HG02798 (cell line): Measurements from ENCODE around the gene LPAR2.

ENCODE experiments used
- ATAC-seq: cut with Tn5 transposase; IDR thresholded peaks from one replicate; pipeline ENCODE4 v1.9.1; 2021; ENCODE audit warnings: mild to moderate bottlenecking; ENCODE audit not compliant: unreplicated experiment, poor library complexity

LPAR2 gene

DNA sequence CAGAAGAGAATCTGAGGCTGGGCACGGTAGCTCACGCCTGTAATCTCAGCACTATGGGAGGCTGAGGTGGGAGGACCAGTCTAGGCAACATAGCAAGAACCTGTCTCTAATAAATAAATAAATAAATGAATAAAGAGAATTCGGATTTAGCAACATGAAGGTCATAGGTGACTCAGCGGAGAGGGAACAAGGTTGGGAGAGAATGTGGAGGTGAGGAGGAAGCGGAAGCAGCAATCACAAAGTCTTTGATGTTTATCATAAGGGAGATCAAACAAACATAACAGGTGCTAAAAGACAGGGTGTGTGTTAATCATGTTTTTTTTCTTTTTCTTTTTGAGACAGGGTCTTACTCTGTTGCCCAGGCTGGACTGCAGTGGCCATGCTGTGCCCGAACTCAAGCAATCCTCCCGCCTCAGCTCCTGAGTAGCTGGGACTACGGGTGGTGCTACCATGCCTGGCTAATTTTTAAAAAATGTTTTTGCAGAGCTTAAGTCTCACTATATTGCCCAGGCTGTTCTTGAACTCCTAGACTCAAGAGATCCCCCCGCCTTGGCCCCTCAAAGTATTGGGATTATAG, 25.8 kb downstream of the LPAR2 start:
- no peak for ATAC-seq

DNA sequence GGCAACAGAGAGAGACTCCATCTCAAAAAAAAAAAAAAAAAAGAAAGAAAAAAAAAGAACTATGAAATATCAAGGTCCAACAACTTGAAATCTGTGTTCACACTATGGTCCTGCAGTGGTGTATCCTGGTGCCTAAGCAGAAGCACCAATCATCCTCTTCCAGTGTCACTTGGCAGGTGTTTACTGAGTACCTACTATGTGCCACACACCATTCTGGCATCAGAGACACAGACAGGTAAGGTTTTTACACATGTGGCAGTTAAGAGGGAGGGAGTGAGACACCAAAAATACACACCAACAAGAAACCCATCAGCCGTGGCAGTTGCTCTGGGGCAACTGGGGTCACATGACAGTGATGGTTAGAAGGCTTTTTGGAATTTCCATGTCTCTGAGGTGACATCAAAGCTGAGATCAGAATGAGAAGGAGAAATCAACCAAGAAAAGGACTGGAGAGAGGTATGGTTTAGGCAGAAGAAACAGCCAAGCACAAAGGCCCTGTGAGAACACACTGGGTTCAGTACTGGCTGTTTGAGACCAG, 27.2 kb downstream of the LPAR2 start:
- ATAC-seq, result no peak

DNA sequence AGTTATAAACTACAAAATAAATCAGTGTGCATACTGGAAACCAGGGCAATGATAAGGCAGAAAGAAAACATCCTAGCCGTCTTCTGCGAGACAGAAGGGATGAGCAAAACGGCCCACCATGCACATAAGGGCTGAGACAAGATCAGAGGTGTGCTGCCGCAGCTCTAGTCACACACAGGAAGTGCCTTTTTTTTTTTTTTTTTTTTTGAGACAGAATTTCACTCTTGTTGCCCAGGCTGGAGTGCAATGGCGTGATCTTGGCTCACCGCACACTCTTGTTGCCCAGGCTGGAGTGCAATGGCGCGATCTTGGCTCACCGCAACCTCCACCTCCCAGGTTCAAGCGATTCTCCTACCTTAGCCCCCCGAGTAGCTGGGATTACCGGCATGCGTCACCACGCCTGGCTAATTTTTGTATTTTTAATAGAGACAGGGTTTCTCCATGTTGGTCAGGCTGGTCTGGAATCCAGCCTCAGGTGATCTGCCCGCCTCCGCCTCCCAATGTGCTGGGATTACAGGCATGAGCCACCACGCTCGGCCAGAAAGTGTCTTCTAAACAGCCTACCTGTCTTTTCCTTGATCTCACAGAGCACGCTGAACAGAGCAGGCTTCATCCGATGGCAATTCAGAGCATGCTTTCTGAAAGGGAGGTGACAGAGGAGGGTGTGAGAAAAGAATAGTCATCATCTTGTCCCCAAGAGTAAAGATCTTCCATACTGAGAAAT, 29.1 kb downstream of the LPAR2 start:
- ATAC-seq, result peak; percentile 40

DNA sequence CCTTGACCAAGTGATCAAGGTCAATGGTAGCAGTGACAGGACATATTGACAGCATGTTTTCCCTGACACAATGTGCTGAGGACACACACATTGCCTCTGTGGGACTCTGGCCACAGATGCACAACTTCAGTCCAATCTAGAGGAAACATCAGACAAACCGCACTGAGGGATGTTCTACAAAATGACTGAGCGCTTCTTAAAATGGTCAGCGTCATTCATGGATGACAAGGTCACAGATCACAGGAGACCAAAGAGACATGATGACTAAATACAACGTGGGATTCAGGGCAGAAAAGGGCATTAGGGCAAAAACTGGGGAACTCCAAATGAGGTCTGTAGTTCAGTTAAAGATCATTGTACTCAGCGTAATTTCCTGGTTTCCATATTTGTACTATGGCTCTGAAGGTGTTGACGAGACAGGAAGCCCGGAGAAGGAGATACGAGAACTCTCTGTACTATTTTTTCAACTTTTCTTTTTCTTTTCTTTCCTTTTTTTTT, 30.2 kb downstream of the LPAR2 start:
- ATAC-seq, result peak; percentile 58

DNA sequence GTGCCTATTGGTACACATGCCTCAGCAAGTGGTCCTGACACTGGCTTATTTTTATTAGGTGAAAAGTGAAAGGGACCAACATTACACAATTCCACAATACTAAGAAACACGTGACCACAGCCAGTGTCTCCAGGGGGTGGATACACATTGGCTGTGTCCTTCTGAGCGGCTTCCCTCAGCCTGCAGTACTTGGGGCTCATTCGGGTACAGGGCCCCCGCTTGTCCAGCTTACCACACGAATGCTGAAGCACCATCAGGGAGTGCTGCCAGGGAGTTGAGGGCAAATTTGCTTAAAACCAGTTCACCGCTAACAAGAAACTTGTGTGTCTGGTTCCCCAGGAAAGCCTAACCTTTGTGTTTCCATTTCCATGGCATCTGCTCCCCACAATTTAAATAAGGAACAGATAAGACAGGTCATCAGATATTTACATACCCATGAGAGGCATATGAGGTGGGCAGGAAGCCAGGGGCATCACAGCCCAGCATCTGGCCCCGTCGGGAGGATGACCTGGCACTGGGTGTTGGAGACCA, 32.8 kb downstream of the LPAR2 start:
- no peak for ATAC-seq

DNA sequence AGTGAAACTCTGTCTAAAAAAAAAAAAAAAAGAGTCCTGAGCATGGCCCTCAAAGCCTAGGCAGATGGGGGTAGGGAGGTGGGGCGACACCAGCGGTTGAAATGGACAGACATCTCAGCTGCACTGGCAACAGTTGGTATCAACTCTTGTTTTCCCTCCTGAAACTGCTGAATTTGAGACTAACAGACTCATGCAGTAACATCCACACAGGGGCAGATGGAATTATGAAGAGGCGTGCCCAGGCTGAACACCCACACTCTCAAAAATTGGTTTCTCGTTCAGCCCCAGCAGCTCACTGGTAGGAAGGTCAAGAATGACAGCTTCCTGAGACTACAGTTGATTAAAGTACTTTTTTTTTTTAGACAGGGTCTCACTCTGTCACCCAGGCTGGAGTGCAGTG, 33.6 kb downstream of the LPAR2 start:
- ATAC-seq, result no peak

DNA sequence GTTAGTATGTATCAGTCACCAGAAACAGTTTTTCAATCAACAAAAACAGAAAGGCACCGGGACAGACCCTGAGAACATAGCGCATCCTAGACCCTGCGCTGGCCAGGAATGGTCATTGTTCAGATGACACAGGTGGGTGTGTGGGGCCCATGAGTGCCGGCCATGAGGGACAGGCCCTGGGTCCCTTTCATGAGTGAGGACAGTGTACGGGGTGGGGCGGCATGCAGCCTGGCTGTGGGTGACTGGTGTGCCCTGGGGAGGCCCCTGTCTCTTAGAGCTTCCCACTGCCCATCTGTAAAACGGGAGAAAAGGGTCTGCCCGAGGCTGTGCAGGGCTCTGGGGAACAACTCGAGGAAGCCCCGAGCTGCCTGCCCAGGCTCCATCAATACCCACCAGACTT, 35.3 kb downstream of the LPAR2 start:
- ATAC-seq, result no peak

DNA sequence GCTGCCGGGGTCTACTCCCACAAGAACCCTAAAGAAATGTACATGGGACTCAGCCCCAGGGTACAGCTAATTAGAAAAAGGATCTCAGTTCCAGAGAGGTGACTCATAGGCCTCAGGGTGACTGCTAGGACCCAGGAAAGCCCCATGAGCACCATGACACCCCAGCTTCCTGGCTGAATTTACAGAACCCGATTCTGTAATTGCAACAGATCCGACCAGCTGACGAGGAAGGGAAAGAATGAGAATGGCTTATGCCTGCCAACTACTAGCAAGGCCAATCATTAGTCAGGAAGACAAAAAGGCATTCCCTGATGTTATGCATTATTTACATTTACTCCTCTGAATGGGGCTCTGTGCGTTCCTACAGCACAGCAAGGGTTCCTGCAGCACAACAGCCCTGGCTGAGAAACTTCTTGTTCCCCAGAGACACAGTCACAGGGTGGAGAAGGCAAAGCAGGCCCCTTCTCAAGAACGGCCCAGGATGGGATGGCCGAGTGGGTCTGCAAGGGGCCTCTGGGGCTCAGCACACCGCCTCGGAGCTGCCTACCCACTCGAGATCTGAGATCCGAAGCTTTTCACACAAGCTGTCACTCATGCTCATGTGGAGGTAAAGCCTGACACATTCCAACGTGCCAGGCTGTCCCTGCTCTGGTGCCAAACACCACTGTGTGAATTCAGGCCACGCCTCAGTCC, 36.7 kb downstream of the LPAR2 start:
- ATAC-seq, result peak; percentile 68

DNA sequence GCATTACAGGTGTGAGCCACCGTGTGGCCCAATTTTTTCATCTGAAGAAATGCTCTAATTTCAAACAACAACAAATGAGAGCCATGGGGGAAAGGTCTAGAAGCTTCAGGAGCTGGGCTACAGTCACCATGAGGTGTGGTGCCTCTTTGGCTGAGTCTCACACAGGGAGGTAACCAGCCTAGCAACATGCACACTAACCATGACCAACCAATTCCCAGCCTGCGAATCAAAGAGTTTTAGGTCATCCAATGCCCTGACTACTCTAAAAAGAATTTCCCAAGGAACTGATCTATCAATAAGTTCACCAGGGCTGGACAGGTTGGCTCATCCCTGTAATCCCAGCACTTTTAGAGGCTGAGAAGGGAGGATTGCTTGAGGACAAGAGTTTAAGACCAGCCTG, 39.5 kb downstream of the LPAR2 start:
- no peak for ATAC-seq

DNA sequence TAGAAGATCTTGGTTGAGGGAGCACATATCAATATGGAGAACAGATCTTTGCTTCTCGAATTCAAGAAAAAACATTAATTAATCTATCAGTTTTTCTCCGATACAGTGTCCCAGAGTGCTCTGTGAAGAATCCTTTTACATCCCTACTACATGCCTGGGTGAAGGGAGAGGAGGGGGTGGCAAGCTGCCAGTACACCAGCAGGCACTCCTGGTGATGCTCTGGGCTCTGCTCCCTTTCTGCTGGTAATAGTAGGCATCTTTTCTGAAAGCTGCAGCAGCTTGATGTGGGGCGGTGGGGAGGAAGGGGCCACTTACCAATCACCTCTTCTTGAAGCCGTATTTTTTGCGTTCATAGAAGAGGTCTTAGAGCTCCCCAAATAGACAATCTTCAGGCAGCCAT, 40.2 kb downstream of the LPAR2 start:
- no peak for ATAC-seq

DNA sequence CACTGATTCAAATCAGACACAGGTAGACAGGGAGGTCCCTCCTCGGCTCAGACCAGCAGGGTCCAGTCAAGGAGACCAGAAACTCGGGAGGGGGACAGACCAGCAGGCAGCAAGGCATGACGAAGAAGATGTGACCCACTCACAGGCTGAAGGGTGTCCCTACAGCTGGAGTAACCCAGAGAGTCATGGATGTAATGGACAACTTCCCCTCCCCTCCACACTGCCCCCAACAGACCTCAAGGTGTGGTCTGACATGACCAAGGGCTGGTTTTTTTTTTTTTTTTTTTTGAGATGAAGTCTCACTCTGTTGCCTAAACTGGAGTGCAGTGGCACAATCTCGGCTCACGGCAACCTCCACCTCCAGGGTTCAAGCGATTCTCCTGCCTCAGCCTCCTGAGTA, 43.7 kb downstream of the LPAR2 start:
- ATAC-seq, result no peak

DNA sequence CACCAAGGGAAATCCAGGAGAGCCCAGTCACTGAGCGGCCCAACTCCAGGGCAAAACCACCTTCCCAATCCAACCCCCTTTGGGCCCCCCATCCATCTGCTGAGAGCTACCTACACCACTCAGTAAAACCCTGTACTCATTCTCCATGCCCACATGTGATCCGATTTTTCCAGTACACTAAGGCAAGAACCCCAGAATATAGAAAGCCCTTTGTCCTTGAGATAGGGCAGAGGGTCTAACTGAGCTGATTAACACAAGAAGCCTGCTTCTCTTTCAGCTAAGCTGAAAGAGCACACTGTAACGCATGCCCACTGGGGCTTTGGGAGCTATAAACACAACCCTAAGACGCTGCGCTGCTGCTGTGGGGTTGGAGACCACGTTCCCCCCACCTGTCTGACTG, 45.5 kb downstream of the LPAR2 start:
- ATAC-seq, result no peak

DNA sequence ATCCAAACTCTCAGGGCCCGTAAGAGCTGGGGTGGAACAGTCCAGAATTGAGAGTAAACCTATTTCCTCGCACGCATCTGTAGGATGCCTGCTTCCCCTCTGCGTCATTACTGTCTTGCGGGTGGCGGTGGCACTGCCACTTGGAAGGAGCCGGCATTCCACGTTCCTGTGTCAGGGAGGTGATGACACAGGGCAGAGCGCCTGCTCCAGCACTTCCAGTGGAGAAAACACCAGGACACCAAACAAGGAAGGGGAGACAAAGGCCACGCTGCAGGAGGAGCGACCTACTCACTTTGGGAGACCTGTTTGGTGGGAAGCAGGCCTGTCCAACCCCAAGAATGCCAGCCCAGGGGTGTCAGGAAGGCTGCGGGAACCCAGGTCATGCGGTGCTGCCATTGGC, 46.6 kb downstream of the LPAR2 start:
- ATAC-seq, result no peak

DNA sequence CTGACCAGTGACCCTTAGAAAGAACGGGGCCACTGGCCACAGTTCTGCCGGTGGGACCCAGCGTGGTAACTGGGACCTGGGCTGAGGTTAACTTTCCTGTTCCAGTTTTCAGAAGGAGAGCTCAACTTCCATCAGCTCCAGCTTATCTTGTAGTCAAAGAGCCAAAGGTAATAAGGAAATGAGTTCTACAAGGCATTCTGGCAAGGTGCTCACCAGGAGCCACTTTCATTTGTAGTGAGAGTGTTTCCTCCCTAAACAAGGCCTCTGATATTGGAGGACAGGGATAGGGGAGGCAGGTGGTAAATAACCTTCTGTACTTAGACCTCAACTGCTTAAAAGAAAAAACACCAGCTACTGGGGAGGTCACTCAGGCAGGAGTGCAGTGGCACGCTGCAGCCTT, 47.6 kb downstream of the LPAR2 start:
- ATAC-seq, result no peak

DNA sequence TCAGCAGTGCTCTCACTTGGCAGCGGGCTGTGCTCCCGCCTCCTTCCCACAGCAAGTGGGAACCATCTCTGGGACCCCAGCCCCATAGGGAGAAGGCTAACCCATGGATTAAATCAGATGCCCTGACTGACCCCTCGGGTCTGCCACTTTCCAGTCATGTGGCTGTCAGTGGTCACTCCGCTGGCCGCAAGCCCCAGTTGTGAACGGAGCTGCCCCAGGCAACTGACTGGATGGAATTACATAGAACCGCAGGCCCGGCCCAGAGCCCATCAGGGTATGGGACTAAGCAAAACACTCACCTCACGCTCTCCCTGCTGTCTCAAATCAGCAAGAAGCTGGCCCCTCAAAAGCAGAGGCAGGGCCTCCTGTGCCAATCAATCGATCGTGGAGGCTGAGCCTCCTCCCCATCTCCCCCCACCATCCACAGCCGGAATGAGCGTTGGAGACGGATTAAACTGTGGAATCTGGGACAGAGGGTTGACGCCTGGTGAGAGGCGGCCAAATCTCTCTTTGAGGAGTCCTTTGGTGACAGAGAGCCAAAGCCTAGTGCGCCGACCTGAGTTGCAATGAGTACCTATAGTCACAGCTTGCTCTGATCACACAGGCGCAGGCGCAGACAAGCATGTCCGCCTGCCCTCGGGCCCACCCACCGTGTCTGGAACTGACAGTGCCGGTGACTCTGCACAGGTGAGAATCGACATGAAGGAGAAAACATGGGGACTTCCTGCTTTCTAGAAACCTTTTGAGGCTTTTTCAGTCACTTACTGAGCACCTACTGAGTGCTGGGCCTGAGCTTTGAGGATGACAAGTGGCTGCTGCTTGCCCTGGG, 48.3 kb downstream of the LPAR2 start:
- ATAC-seq, result no peak

DNA sequence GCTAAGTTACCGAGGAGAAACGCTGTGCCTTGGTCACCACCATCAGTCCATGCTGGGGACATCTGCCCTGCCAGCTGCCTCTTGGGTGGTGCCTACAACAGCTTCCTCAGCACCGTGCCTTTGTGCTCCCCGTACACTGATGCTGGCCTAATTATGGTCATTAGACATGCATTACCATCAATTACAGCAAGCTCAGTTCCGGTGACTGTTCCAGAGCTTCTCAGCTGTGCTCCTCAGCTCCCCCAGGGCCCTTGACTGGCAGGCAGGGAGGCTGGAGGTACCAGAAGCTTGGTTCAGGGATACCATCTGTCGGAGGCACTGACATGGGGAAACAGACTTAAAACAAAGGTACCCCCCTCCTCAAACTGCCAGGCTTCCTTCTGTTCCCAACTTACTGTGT, 49.8 kb downstream of the LPAR2 start:
- ATAC-seq, result no peak

DNA sequence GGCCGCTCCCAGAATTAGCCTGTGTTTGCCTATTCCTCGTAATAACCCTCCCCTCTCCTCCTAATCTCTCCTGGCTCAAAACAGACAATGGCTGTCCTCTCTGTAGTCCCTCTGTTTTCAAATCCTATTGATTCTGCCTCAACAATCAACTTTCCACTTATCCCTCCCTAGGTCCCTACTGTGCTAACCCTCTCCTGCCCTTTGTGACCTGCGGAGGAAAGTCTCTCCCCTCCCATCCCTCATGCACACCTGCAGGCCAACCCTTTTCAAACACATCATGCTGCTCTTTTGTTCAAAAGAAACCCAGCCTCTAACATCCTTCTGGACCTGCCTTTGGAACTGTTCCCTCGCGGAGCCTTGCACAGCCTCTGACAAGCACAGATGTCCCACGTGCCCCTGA, 52.6 kb downstream of the LPAR2 start:
- ATAC-seq, result no peak
